GM19324 (cell line): ENCODE results near the gene CETP.
A peak's percentile ranks its signal among the peaks of the same experiment; 100 is the strongest.
"Not testable (repeated sequence)": the region's sequence is repeated elsewhere in the genome, so short reads cannot be mapped to it uniquely, and the experiment has no call there.

ENCODE experiments used
- ATAC-seq: cut with Tn5 transposase; IDR thresholded peaks from one replicate; pipeline ENCODE4 v1.9.1; 2021; ENCODE audit warnings: mild to moderate bottlenecking, moderate library complexity; ENCODE audit not compliant: unreplicated experiment, low FRiP score

CETP gene

DNA sequence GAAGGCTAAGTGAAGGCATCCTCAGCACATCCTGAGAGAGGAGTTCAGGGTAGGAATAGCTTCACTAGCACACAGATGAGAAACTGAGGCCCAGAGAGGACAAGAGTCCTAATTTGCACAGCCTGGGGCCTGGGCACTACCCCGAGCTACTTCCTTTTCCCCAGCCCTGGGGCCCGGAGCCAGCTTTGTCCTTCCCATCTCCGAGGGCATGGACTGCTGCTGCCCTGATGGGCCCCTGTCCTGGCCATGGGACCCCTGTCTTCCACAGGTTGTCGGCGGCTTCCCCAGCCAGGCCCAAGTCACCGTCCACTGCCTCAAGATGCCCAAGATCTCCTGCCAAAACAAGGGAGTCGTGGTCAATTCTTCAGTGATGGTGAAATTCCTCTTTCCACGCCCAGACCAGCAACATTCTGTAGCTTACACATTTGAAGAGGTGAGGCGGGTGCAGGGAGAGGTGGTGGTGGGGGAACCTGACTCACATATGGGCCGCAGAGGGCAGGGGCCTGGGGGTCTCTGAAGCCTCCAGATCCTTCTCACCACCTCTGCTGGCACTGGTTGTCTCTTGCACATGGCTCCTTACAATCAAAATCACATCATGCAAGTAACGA is 16.2 kb downstream of the CETP start:
- ATAC-seq: no peak

DNA sequence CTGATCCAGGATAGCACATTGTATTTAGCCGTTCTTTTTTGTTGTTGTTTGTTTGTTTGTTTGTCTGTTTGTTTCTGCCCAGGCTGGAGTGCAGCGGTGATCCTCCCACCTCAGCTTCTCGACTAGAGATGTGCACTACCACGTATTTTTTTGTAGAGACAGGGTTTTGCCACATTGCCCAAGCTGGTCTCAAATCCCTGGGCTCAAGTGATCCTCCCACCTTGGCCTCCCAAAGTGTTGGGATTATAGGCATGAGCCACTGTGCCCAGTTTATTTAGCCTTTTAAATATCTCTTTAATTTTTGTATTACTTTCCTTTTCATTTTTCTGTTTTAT is 18.4 kb downstream of the CETP start:
- ATAC-seq: no peak

GRCh38 chr16:56980792-56981724 is 19.3 kb downstream of the CETP start:
- ATAC-seq: no peak

DNA sequence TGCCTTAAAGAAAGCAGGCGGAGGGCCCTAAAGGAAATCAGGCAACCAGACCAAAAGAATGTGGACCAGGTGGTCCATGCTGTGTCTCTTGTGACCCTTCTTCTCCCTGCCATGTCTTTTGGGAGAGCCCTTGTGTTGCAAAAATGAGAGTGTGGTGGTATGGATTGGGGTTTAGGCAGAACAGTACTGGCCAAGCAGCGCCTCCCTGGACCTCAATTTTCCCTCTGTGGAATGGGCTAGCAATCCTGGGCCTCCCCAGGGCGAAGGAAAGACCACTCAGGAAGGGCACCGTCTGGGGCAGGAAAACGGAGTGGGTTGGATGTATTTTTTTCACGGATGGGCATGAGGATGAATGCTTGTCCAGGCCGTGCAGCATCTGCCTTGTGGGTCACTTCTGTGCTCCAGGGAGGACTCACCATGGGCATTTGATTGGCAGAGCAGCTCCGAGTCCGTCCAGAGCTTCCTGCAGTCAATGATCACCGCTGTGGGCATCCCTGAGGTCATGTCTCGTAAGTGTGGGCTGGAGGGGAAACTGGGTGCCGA is 20.1 kb downstream of the CETP start:
- no peak for ATAC-seq

- ATAC-seq: no peak
These were observed 20.9 kb downstream of the CETP start for GRCh38 chr16:56982695-56983094.

GRCh38 chr16:56983211-56983751 is 21.5 kb downstream of the CETP start:
- no peak for ATAC-seq

DNA sequence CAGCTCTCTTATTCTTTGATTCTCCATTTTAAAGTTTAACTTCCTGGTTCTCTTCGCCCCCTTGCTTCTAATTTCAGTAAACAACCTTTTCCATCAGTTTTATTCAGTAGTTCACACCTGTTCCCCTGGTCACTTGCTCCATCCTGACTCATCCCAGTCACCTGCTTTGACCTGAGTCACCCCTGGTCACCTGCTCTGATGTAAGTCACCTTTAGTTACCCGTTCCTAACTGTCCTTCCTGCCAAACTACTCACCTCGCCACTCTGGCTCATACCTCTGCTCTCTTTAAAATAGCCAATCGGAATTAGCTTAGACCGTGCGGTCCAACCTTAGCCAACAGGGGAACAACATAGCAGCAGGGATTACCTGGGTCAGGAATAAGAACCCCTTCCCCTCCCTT is 22.9 kb downstream of the CETP start:
- ATAC-seq: no peak

DNA sequence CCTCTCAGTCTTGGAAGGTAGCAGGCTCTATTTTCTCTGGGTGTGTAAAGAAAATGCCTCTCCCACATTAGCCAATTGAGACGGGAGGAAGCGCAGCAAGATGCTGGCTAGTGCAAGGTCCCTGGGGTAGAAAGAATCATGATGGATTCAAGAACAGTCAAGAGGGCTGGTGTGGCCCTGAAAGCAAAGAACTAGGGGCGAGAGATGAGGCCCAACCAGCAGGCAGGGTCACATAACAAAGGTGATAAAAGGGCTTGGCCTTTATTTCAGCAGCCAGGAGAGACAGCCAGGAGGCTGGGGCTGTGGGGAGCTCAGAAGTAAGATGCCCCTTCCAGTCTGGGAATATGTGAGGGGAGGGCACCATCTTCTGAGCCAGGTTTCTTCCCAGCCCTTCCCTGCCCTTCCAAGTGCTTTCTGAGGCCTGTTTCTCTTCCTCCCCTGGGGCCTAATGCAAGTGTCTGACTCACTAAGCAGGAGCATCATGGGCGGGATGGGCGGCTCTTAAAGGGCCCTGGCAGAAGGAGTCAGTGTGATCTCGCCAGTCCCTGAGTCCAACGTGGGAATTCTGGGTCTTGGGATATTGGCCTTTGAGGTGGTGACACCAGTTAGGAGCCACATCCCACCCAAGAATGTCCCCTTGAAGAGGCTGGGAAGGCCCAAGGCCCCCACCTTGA is 23.7 kb downstream of the CETP start:
- no peak for ATAC-seq

GRCh38 chr16:56985962-56986360 is 24.2 kb downstream of the CETP start:
- no peak for ATAC-seq

DNA sequence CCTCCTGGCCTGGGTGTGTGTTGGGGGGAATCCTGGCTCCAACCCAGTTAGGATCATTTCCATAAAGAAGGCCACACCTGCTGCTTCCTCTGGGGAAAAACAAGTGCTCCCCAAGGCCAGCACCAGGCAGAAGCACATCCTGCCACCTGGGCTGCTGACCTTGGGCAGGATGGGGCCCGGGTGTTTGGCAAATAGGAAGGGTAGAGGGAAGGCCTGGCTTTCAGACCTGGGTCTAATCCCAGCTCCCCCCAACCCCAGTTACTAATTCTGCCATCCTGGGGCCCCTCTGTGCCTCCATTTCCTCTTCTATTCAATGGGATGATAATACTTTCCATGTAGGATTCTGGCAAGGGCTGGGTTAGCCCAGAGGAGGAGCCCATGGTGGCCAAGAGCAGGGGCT is 24.6 kb downstream of the CETP start:
- ATAC-seq: no peak

DNA sequence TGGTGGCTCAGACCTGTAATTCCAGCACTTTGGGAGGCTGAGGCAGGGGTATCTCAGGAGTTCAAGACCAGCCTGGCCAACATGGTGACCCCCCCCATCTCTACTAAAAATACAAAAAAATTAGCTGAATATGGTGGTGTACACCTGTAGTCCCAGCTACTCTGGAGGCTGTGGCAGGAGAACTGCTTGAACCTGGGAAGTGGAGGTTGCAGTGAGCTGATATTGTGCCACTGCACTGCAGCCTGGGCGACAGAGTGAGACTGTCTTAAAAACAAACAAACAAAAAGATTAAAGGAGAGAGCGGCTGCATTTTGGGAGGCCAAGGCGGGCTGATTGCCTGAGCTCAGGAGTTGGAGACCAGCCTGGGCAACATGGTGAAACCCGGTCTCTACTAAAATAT is 25.2 kb downstream of the CETP start:
- not testable (repeated sequence) for ATAC-seq

- ATAC-seq: no peak
These were observed 25.9 kb downstream of the CETP start for GRCh38 chr16:56987692-56988091.

DNA sequence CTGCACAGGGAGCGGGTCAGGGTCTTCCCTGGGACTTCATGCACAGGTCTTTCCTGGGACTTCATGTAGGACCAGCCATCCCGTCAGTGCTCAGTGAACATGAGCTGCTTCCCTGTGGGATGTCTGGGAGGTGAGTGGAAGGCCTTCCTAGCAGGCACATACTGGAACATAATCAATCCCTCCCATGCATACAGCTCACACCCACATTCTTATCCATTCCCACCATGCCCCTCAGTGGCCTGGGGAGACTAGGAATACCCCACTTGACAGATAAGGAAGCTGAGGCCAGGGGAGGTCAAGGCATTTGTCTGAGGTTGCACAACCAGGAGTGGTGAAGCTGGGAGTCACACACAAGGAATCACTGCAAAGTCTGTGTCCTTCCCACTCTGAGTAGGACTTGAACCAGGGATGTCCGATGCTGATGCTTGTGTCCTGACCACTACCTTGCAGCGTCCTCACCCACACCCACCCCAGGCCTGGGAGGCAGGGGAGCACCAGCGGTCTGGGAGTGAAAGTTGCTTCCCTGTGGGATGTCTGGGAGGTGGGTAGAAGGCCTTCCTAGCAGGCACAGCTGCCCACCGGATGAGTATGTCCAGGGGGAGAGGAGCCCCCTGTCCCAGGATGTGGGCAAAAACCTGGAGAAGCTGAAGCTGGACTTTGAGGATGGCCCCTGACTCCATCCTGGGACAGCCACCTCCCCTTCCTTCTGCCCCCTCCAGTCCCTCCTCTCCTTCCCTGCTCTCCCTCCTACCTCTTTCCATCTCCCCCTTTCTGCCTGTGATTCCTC is 26.6 kb downstream of the CETP start:
- ATAC-seq: no peak

DNA sequence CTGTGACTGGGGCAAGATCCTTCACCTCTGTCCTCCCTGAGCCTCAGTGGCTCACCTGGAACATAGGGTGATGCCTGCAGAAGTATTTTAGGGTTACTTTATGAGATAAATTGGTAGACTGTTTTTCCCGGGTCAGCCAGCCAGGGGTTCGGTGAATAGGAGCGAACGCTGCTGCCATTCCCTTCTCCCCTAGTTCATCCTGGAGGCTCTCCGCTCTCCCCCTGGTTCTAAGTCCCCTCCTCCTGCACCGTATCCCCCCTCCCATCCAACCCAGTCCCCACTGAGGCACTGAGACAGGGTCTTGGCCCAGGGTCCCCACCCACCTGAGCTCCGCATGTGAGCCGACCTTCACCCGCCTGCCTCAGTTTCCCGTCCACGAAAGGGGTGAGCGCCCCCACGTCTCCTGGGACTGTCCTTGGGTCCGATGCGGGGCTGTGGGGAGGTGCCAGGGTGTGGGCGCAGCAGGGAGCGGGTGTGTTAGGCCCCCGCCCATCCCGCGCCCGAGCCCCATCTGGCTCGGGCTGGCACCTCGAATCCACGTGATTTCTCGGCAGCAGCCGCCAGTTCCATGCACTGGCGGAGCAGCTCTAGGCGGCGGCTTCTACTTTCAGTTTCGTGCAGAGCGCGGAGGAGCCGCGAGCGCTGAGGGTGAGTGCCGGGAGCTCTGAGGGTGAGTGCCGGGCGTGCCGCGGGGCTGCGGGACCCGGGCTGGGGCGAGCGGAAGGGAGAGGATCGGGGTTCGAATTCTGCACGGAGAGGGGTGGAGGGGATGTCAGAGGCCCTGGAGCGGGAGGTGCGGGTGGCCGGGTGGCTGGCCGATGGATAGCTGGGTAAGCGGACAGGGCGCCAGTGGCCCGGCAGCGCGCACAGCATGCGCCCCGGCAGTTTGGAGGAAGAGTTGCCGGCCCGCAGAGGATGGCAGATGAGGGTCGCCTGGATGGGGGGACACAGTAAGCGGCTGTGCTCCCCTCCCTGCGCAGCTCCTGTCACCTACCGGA is 27.5 kb downstream of the CETP start, which contains the start of gene NLRC5:
Gene NLRC5, plus strand, starts transcription at position 610 of the 998 bp plus-strand sequence. CDS start 31,156 bp downstream, outside the sequence.
- peak; percentile 83 for ATAC-seq

DNA sequence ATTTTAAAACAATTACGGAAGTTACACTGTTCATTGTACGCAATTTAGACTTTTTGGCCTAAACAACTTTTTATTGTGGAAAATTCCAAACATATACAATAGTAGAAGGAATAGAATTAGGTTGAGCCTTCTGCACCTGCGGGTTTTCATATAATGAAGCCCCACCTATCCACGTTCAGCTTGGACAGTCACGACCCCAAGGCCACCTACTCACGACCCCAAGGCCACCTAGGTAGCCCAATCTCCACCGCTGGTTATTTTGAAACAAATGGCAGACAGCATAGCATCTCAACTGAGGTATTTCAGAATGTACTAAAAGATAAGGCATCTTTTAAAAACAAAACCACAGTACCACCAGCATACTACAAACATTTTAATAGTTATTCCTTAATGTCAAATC is 28.2 kb downstream of the CETP start:
- ATAC-seq: no peak

DNA sequence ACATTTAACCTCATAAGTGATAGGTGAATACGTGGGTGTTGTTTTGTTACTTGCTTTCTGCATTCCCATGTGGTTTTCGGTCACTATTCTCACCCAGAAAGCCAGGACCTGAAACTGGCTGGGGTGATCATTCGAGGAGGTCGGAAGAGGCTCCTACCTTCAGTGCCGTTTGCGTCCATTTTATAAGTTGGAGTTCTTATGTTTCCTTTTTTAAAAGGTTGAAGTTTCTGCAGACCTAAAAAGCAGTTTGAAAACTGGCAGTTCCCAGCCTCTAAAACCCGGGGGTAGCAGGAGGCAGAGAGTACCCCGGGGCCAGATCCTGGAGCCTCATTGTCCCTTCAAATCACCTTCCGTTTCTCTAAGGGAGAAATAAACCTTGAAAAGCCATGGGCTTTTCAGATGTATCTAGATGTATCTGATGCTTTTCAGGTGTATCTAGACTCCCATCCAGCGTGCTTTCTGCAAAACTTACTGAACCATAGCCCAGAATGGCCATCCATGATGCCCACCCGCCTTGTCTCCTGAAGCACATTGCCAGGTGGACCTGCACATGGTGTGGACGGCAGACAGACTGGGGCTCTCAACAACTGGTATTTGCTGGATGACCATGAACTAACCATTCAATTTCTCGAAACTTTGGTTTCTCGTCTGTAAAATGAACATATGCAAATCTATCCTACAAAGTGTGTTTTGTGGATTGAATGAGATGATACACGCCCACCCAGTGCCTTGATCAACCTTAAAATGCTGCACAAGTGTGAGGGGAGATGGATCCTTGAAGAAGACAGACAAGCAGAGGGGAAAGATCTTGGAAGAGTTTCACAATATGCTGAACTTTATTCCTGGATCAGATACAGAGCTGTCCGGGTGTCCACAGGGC is 28.9 kb downstream of the CETP start:
- ATAC-seq: no peak

DNA sequence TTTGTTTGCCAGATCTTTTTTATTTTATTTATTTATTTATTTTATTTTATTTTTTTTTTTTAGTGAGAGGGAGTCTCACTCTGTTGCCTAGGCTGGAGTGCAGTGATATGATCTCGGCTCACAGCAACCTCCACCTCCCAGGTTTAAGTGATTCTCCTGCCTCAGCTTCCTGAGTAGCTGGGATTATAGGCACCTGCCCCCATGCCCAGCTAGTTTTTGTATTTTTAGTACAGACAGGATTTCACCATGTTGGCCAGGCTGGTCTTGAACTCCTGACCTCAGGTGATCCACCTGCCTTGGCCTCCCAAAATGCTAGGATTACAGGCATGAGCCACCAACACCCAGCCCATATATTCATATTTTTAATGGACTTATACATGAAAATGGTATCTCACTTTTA is 30.7 kb downstream of the CETP start:
- not testable (repeated sequence) for ATAC-seq

GRCh38 chr16:56993204-56993603 is 31.5 kb downstream of the CETP start:
- no peak for ATAC-seq
